ENCODE data around the gene HOMER3.

DNA sequence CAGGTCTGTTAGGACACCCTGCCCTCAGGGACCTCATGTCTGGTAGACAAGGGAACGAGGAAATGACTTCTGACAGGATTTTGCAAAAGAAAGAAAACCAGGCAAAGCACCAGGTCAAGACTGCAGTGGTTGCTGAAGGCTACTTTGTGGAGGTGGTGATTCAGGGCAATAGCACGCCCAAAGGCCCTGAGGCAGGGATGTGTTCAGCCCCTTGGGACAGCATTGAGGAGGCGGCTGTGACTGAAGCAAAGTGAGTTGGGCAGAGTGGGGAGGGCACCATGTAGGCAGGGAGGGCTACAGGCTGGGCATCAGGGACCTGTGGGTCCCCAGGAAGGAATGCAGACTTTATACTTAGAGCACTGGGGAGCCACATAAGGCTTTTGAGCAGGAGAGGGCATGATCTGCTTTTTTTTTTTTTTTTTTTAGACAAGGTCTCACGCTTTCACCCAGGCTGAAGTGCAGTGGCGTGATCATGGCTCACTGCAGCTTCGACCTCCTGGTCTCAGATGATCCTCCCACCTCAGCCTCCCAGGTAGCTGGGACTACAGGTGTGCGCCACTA is 10.8 kb upstream of the HOMER3 start:
- TF ChIP-seq SUZ12 (IDR thresholded peaks at IDR 0.05; ENCODE audit: extremely low read depth, insufficient read depth, insufficient read length) (no peak), ZNF274 (IDR thresholded peaks at IDR 0.05; ENCODE audit: low read depth, low read length) (no peak)
